Stimulated activated CD4-positive, alpha-beta T cell treated with anti-CD3 and anti-CD28 coated beads, TNF-alpha, amount 100 ng/mL, for 4 hours (primary cell): ENCODE measurements around the gene FN1.

ENCODE experiments used
- DNase-seq, 3 experiments: peaks; one replicate each; pipeline ENCODE4 v3.0.0-alpha.2; 2020; ENCODE audit warnings: low read depth in 3 of 3

FN1 gene

GRCh38 chr2:215407061-215407460 is 28.8 kb downstream of the FN1 start:
- DNase-seq: no peak

- DNase-seq: no peak
These were observed 29.9 kb downstream of the FN1 start for GRCh38 chr2:215405722-215406581.

DNA sequence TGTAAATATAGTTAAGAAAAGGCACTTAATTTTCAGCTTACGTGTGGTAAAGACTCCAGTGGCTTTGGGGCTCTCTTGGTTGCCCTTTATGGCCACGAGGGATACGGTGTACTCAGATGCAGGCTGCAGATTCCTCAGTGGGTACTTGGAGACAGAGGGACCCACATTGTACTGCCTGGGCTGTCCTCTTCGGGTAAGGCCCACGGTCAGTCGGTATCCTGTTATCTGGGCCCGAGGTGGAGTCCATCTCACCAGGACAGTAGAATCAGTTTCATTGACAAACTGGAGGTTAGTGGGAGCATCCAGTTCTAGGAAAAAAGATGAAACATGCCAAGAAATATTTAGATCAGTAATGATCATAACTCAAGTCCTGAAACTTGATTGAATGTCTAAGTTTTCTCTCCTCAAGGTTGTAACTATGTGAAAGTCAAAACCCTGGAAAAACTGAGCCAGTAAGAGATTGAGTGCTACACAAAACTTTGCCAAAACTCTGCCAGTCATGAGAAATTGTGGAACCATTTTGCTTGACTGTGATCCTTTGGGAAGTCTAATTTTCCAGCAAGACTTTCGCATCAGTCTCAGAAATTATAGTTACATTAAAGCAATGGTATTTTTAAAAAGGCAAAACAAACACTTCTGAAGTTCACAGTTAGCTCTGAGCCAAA is 31.4 kb downstream of the FN1 start:
- no peak for DNase-seq

DNA sequence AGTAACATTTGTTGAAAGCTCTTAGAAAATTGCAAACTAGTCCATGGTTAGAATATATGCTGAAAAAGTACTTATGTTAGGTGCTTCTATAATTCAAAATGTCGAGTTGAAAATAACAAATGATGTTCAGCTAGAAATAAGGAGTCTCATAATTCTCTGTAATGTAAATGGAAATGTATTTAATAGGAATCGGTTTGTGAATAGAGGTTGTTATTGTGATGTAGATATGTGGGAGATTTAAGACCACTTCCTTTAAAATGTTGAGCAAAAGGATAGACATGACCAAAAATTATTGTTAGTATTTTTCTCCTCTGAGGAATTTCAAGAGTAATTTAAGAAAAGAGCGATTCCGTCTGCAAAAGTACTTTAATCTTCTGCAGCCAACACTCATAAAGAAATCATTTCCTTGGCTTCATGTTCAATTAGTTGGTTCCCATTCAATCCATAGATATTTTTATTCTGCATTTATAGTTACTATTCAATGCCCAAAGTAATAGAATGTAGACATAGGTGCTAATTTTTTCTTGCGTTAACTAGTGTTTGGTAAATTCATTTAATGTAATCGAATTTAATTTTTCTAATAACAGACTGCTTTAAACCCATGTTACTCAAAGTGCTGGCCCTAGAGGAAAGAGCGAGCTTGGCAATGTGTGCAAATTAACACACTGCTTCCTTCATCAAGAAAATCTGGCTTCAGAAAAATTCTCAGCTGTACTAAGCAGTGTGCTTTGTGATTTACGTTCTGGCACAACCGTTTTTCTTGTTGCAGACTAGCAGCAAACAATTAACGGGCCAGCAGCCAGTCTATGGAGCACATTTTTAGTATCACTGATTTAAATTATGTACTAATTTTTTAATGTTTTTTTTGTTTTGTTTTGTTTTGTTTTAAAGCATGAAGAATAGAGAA is 32.2 kb downstream of the FN1 start:
- no peak for DNase-seq

DNA sequence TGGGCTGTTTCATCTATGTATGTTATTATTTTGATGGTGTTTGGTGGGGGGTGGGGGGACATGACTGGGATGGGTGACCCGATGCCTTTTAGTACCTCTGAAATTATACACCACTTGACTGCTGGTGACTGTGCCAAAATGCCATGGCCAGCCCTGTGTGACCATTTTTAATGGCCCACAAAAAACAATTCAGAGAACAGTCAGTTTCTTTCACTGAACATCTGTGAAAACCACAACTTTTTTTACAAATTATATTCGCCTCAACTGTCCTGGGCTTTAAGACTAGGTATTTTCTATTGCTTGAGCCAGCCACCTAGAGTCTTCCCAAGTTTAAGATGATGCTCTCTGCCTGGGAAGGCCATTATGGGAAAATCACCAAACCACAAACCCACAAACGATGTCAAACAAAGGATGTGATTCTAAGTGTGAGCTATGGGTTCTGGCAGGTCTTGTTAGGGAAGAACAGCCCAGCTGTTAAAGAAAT is 33.9 kb downstream of the FN1 start:
- DNase-seq: no peak

DNA sequence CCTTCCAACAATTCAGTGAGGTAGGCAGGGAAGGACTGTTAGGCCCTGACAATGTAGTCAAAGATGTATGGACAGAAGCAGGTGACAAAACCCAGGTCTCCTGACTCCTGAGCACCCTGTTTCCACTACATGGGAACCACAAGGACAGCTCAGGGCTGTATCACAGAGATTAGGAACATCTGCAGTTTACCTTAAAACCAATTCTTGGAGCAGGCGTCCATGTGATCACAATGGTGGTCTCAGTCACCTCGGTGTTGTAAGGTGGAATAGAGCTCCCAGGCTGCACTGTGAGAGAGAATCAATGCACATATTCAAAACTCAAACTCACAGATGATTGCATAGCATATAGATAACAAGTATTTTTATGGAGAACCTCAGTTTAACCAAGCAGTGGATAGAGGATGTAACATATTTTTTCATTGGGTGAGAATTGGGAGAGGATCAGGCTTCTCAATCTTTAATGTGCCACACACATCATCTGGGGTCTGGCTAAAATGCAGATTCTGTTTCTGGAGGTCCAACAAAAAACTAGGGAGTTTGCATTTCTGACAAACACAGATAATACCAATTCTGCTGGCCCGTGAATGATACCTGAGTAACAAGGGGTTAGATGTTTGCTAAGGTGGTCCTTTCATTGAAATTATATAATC is 36.7 kb downstream of the FN1 start:
- no peak for DNase-seq

GRCh38 chr2:215397632-215398341 is 38.1 kb downstream of the FN1 start:
- DNase-seq: no peak

DNA sequence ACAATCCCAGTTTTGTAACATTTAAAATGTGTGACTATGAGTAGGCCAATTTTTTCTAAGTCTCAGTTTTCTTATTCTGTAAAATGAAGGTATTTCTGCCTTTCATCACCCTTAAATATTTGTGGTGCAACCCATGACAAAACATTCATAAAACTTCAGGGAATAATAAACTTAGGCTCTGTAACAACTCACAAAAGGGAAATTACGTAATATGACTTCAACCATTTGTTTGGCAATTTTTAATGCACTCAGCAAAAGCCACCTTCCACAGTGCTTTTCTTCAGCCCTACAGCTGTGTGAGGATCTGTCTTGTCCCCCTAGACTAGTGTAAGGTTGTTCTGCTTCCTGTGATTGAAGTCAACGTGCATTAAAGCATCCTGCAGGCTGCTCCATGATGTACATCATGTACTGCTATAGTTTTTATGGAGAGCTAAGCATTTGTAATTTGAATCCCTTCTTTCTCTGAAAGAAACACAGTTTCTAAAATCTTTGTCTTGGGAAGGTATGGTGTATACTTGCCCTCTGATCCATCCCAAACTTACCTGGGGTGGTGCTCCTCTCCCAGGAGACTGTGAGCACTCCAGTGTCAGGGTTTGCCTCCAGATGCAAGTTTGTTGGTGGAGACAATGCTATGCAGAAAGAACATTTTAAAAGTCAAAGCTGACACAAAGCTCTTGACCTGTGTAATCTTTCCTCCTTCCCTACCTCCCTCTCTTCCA is 39.1 kb downstream of the FN1 start:
- DNase-seq: no peak

GRCh38 chr2:215395687-215396460 is 40.0 kb downstream of the FN1 start:
- no peak for DNase-seq

- no peak for DNase-seq
These were observed 41.6 kb downstream of the FN1 start for GRCh38 chr2:215394102-215394805.

- DNase-seq: no peak
These were observed 43.1 kb downstream of the FN1 start for GRCh38 chr2:215392687-215393270.

- DNase-seq: no peak
These were observed 43.7 kb downstream of the FN1 start for GRCh38 chr2:215392164-215392563.

DNA sequence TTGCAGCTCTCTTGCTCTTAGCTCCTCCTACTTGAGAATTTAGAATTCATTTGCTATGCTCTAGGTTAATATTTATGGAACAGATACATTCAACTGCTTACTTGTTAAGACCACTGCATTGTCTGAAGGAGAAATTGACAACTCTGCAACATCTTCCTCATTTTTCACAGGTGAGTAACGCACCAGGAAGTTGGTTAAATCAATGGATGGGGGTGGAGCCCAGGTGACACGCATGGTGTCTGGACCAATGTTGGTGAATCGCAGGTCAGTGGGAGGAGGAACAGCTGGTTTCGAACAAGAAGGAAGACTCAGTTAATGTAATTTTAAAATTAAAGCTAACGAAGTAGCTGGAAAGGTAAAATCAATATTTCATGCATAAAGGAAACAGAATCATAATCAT is 44.3 kb downstream of the FN1 start:
- DNase-seq: no peak

GRCh38 chr2:215390550-215390913 is 45.3 kb downstream of the FN1 start:
- DNase-seq: no peak

DNA sequence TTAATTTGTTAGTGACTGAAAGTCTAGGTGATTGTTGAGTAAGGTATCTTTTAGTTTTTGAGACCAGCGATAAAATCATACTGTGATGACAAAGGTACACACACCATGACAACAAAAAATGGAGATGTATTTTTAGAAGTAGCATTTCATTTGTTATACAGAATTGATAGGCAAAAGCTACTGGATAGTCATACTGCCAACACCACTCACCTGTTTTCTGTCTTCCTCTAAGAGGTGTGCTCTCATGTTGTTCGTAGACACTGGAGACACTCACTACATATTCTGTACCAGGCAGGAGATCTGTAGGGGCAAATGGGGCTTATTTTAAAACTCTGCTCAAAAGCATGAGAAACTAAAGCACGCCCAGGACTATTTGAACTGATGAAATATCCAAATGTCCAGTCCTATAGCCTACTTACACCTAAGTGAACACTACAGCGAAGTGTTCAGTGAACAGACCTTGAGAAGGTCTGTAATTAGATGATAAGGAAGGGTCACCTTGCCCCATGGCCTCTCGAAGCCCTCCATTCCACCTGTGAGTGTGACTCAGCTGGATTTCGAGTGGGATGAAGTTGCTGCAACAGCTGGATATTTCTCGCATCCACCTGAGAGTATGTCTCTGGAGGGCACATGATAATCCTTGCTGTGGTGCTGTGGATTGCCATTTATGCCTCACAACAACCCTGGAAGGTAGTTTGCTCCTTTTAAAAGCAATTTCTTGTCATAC is 47.7 kb downstream of the FN1 start:
- DNase-seq: no peak

GRCh38 chr2:215386566-215386965 is 49.3 kb downstream of the FN1 start:
- no peak for DNase-seq

DNA sequence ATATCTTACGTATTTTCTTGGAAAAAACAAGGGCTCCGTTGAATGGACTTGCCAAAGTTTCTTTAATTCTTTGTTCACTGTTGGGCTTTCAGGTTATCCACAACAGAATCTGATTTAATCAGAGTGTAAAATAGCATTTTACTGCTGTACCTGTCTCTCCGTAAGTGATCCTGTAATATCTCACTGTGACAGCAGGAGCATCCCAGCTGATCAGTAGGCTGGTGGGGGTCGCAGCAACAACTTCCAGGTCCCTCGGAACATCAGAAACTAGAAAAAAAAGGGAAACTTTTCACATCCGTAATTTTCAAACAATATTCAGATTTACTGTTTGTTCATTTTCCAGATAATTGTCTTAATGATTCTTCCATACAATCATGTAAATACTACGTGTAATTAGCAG is 51.2 kb downstream of the FN1 start:
- DNase-seq: no peak
